Stimulated activated CD4-positive, alpha-beta T cell treated with anti-CD3 and anti-CD28 coated beads, Interleukin-12 subunit alpha, Interleukin-12 subunit beta, amount 100 ng/mL, for 24 hours (primary cell): ENCODE results near the gene STOML2.
"Not testable (repeated sequence)": the region's sequence is repeated elsewhere in the genome, so short reads cannot be mapped to it uniquely, and the experiment has no call there.

Experiments
- DNase-seq, 2 experiments: peaks; one replicate each; pipeline ENCODE4 v3.0.0-alpha.2; 2020; ENCODE audit warnings: low read depth in 2 of 2

Gene STOML2, protein sequence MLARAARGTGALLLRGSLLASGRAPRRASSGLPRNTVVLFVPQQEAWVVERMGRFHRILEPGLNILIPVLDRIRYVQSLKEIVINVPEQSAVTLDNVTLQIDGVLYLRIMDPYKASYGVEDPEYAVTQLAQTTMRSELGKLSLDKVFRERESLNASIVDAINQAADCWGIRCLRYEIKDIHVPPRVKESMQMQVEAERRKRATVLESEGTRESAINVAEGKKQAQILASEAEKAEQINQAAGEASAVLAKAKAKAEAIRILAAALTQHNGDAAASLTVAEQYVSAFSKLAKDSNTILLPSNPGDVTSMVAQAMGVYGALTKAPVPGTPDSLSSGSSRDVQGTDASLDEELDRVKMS

DNA sequence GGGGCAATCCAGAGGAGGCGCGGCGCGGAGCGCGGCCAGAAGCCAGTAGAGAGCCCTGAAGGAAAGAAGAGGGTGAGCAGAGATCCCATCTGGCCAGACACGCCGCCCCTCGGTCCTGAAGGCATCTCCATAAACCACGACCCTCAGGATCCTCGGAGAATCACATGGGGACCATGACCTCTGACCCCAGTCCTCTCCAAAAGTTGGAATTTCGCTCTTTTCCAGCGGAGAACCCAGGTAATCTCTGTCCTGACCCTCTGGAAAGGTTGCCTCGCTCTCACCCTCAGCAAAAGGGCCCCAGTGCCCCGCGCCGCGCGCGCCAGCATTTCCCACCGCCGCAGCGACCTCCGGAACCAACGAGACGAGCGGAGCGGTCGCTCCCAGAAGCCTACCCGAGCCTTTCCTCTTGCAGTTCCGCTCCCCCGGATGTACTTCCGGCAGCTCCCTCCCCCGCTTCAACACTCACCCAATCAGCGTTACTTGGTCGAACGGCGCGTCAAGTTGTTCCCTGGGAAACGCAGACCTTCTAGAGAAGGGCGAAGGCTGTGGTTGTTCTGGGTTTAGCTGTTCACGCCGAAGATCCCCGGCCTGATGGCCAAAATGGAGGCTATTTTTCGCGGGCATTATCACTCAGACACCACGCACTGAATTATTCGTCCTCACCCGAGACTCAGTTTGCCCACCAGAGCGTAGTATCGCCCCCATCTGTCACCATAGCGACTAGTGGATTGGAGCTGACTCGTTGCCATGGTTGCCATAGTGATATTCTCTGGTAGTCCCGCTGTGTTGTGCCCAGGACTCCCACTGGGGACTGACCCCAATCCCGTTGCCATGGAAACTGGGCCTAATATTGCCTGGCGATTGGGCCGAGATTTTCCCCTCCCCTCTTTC lies at the start of gene STOML2:
STOML2 (minus strand) TSS at position 363 of the 891 bp plus-strand sequence; CDS start at position 326, 37 bp downstream.
- peak; percentile 87 to 88 for DNase-seq

DNA sequence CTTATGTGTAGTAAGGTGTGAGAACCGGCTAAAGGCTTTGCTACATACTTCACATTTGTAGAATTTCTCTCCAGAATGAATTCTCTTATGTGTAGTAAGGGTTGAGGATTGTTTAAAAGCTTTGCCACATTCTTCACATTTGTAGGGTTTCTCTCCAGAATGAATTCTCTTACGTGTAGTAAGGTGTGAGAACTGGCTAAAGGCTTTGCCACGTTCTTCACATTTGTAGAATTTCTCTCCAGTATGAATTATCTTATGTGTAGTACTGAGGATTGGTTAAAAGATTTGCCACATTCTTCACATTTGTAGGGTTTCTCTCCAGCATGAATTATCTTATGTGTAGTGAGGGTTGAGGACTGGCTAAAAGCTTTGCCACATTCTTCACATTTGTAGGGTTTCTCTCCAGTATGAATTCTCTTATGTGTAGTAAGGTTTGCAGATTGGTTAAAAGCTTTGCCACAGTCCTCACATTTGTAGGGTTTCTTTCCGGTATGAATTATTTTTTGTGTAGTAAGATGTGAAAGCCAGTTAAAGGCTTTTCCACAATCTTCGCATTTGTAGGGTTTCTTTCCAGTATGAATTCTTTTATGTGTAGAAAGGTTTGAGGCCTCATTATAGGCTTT lies 45.1 kb upstream of the STOML2 start:
- not testable (repeated sequence) for DNase-seq

DNA sequence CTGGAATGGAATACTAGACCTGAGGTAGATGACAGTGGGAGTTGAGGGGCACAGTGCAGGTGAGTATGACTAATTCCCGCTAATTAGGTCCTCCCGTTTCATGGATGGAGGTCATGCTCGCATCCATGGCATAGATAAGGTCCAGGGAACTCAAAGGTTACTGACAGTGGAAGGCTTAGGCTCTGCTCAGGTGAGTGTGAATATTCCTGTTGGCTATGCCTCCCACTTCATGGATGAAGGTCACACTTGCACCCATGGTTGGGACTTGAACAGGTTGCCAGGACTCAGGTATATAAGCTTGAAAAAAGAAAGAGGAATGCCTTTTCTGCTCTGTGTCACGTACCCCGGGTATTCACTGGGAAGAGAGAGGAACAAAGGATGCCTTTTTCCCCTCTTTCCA lies 39.1 kb upstream of the STOML2 start:
- no peak for DNase-seq

DNA sequence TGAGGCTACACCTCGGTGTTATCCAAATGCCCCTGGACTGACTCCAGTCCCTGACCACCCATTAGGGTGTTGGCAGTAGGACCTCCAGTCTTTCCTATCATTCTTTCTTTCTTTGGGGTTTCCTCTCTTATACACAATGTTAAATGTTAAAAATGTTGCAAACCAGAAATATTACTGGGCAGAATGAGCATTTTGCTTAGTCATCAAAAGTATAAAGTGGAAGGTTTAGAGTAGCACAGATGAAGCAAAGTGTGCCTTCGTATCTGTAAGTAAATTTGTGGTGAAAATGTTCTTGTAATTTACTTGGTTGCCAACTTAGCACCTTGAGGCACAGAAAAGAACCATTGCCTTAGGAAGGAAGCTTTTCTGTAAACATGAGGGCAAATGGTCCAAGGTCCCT lies 37.2 kb upstream of the STOML2 start:
- DNase-seq, result no peak

- no peak for DNase-seq
Observed at GRCh38 chr9:35136866-35137265, 33.9 kb upstream of the STOML2 start.

DNA sequence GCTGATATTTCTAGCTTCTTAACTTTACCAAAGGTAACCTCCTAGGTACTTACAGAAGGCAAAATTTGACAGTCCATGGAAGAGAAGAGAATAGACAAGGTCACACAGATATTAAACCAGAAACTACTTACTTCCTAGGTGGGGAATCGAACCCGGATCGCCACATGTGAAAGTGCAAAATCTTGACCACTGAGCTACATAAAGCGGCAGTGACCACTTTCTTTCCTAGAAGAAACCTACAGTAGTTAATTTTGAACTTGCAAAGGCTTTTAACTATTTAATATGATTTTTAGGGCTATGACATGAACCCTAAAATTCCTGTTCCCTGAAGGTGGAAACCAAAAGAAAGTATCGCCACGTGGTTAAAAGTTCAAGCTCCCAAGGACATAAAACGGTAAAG lies 33.1 kb upstream of the STOML2 start:
- no peak for DNase-seq

GRCh38 chr9:35134920-35135319 lies 32.0 kb upstream of the STOML2 start:
- no peak for DNase-seq

DNA sequence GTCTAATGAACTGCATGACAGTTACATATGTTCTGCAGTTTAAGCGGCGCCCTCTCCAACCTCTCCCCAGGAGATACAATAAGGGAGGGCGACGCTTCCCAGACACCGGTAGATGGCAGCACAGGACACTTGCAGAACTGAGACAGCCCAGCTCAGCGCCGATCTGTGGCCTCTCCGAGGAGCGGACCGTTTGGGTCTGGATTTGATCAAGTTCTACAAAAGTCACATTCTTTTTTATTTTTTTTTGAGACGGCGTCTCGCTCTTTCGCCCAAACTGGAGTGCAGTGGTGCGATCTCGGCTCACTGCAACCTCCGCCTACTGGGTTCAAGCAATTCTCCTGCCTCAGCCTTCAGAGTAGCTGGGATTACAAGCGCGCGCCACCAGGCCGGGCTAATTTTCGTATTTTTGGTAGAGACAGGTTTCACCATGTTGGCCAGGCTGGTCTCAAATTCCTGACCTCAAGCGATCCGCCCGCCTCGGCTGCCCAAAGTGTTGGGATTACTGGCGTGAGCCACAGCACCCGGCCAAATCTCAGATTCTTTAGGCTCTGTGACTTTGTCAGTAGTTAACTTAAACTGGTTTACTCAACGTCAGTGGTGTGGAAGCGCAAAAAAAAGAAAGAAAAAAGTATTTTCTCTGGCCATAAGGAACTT lies 14.1 kb upstream of the STOML2 start:
- peak; percentile 71 to 78 for DNase-seq

DNA sequence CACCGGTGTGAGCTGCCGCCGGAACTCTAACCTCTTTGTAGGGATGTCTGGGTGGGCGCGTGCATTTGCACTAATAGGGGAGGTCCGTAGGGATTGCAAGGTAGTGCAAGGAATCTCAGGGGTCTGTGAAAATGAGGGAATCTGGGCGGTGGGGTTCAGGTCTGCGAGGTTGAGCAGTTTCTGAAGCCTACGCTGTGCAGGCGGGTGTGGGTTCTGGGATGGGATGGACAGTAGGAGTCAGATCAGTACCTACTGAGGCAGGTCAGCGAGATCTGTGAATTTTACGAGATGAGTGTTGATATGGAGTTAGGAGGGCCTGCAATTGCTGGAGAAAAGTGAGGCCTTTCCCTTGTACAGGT lies 13.6 kb upstream of the STOML2 start:
- DNase-seq, result no peak

GRCh38 chr9:35115680-35116538 lies 13.0 kb upstream of the STOML2 start, which contains the start of gene ATOSB:
Gene ATOSB (minus strand): TSS chr9:35115862. CDS start chr9:35108274, 7,588 bp downstream.
- DNase-seq, result peak; percentile 85 to 89

DNA sequence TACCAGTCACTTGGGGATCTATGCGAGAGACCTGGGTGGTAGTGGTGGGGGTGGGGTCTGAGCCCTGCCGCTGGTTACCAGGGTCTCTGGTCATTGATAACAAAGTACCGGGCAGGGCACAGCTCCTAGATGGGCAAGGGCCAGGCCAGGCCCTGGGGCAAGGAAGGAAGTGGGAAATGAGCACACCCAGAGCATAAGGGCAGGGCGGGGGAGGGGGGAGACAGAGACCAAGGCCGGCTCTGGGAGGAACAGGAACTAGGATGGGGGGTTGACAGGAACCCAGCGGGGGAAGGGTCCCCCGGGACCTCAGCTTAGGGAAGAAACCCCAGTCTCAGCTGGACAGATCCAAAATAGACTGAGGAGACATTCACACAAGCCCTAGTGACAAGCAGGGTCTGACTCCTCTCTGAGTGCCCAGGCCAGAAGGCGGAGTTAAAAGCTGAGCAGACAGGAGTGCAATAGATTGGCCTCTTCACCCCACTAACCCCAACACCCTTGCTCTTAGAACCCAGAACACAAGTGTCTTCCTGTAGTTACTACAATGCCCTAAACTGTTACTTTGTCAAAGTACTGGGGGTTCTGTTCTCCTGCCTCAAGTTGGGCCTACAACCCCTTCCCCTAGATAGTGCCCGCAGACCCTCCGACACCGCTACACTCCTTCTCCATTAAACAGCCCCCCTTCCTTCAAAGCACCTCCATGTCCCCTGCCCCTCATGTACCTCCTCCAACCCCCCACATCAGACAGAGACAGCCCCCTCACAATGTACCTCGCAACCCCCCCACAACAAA lies 12.1 kb upstream of the STOML2 start:
- DNase-seq, result no peak

- DNase-seq, result peak in 1 of 2 experiments; percentile 60
Observed at GRCh38 chr9:35114113-35114839, 11.3 kb upstream of the STOML2 start.

DNA sequence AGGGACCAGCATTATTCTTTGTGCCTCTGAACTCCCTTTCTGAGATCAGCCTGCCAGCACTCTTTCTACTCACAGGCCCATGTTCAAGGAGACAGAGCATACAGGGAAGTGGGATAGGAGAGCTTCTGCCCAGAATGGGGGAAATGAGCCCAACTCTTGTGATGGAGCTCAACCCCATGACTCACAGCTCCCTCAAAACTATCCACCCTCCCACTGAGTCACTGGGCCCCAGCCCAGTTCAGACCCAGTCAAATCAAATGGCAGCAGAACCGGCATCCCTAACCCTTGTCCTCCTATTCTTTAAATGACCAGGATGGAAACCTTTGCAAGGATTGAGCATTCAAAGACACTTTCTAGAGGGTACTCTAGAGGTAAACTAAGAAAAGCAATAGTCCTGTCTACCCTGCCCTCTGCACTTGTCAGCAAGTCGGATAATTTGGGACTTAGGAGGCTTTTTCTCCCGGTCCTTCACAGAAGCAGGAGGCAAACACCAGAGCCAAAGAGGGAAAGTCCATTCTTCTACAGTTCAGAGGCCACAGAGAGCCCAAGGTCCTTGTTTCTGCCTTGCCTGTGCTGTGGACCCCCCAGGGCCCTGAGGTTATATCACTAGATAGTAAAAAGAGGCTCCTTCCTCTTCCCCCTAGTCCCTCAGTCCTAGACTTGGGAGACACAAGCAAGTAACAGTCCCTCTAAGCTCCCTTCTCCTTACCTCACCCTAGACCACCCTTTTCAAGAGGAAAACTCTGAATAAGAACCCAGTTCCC lies 9.5 kb upstream of the STOML2 start:
- DNase-seq, result no peak

GRCh38 chr9:35111001-35111933 lies 8.3 kb upstream of the STOML2 start:
- DNase-seq, result peak; percentile 91 to 95

DNA sequence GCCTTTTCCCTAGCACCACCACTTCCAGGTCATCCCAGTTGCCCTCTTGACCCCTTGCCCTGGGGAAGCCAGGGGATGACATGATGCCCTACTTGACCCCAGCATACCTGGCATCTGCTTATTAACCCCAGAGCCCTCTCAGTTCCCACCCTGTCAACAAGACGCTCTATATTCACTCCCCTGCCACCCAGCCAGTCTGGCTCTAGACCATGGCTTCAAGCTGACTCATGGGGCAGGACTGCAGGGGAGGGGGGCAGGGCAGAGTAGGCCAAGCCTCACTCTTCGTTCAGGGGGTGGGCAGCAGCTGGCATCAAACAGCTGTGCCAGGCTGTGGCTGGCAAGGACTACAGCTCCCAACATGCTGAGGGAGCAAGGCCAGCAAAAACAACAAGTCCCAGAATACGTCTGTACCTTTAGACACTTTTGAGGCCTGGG lies 7.4 kb upstream of the STOML2 start:
- no peak for DNase-seq

DNA sequence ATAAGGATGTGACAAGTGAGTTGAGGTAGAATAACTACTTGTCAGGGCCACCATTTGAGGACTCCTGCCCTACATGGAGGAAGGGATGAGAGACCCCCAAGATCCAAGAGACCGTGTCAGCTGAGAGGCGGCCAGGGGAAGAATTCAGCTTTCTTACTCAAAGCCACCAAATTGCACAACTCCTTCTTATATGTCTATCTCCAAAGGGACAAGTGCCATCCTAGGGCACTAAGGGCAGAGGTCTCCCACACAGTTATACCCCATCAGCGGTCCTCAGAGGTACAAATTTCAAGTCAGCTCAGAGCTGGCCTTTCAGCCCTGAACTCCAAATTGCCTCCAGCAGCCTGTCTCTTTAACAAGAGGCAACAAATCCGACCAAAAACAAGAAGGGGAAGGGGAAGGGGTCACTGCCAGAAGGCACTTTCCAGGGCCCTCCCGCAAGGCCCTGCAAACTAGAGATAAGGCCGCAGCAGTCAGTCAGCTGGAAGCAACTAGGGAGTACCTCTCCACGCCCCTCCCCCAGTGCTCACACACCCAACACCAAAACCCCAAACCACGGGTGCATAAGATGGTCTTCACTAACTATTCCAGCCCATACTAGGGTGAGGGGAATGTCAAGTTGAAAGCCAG lies 6.1 kb upstream of the STOML2 start:
- no peak for DNase-seq

DNA sequence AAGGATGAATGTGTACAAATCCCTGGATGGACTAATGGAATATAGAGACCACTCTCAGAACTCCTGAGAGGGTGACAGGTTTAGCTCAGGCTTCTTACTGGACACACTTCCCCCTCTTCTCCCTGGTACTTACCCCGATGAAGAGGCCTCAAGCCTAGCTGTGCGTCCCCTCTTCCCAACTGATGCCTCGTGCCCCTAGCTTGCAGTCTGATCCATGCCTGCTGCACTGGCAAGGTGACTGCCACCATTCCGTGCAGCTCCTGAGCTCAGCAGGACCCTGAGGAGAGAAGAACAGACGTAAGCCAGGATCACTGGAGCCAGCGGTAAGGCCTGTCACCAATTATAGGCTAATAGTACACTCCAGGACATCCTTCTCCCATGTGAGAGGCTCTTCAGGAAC lies 5.5 kb upstream of the STOML2 start:
- DNase-seq, result no peak
